ENCODE results near the gene PARD6G. TPM values are rescaled to one million over a fixed set of nuclear protein-coding genes. Genes with fewer than 3 reads are reported as not detected.
A peak's percentile ranks its signal among the peaks of the same experiment; 100 is the strongest.

The PARD6G gene
- total and polyA plus RNA-seq, 7 donors = 1.2 to 13.0 (median 7.8) TPM; not detected in 1

DNA sequence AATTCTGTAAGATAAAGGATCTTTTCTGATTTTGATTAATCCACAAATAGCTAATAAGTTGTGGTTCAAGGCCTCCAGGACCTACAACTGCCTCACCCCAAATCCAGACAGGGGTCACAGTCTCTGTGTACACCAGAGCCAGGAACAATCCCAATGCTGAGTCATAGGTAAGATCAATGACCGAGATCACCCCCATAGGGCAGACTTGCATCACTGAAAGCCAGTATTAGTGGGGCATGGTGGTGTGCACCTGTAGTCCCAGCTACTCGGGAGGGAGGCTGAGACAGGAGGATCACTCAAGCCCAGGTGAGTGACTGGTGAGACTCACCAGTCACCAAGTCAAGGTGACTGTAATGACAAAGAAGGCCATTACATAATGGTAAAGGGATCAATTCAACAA is 12.9 kb downstream of the PARD6G start:
- Histone ChIP-seq H3K27me3 (no peaks in the 10 kb centered on the region), H3K4me3 (no peak overlapping the region), H3K27ac (no peak overlapping the region), H3K36me3 (no peaks in the 10 kb centered on the region), H3K4me1 (no peaks in the 10 kb centered on the region), H3K9me3 (no peaks in the 10 kb centered on the region)
- intact Hi-C loops (cut with DNase I) = no loop called here
- TF ChIP-seq POLR2A (IDR thresholded peaks at IDR 0.05) = no peak
- no peak for TF ChIP-seq EP300 (IDR thresholded peaks at IDR 0.05)
- TF ChIP-seq POLR2AphosphoS5 (IDR thresholded peaks at IDR 0.05) = no peak
- DNase-seq = no peak
- 86 to 94% methylated on average over 2 of the region's 2 CpGs for WGBS, 2 donors

DNA sequence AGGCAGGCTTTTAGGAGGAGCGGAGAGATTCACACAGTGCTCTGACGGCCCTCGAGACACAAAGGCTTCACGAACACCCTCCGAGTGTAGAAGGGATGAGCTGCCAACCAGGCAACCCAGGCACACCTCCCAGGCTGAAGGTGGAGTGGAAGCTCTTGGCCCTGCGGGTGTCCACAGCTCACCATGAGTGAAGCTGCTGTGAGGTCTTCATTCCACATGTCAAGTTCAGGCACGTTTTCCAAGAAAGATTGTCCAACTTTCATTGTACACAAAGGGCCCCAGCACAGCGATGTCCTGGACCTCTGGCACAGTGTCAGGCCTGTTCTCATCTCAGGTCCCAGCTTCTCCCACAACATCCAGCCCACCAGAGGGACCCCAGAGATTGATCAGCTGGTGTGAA is 13.4 kb downstream of the PARD6G start:
- Histone ChIP-seq H3K27me3 (no peaks in the 10 kb centered on the region), H3K27ac (no peak overlapping the region), H3K4me3 (no peak overlapping the region), H3K9me3 (no peaks in the 10 kb centered on the region), H3K4me1 (no peaks in the 10 kb centered on the region), H3K36me3 (no peaks in the 10 kb centered on the region)
- 85 to 86% methylated on average over 8 of the region's 8 CpGs for WGBS, 2 donors
- peak; percentile 33 for DNase-seq
- intact Hi-C loops (cut with DNase I) = no loop called here
- TF ChIP-seq POLR2A (IDR thresholded peaks at IDR 0.05) (no peak), EP300 (IDR thresholded peaks at IDR 0.05) (no peak), POLR2AphosphoS5 (IDR thresholded peaks at IDR 0.05) (no peak)
- TF ChIP-seq, protein P1, sequence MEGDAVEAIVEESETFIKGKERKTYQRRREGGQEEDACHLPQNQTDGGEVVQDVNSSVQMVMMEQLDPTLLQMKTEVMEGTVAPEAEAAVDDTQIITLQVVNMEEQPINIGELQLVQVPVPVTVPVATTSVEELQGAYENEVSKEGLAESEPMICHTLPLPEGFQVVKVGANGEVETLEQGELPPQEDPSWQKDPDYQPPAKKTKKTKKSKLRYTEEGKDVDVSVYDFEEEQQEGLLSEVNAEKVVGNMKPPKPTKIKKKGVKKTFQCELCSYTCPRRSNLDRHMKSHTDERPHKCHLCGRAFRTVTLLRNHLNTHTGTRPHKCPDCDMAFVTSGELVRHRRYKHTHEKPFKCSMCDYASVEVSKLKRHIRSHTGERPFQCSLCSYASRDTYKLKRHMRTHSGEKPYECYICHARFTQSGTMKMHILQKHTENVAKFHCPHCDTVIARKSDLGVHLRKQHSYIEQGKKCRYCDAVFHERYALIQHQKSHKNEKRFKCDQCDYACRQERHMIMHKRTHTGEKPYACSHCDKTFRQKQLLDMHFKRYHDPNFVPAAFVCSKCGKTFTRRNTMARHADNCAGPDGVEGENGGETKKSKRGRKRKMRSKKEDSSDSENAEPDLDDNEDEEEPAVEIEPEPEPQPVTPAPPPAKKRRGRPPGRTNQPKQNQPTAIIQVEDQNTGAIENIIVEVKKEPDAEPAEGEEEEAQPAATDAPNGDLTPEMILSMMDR (IDR thresholded peaks at IDR 0.05) = no peak

DNA sequence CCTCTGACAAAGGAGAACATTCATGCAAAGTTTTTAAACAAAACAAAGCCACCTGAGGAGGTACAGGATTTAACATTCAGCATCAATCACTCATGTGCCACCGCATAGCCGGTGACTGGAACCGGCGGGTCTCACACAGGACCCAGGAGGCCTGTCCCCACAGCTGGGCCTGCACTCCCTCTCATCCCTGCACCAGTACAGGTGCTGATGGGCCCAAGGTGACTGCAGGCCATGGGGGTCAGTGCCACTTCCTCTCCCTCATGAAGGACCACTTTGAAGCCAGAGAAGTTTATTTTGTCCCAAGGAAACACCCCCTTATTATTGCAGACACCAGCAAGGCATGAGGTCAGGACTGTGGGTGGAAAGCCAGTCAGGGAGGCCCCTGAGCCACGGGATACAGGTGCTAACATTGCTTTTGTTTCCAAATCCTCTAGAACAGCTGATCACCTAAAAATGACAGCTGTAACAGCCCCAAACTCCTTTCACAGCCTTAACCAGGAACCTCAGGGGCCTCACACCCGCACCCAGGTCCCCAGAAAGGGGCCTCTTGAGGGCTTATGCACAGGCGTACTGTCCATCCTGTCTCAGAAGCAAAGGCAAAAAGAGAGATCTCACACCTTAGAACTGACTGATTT is 14.0 kb downstream of the PARD6G start:
- H3K27ac ChIP-seq = no peak overlapping the region
- TF ChIP-seq EP300 (IDR thresholded peaks at IDR 0.05) = no peak
- H3K36me3 ChIP-seq = no peaks in the 10 kb centered on the region
- WGBS, 2 donors = 87% methylated on average over 7 of the region's 7 CpGs
- H3K27me3 ChIP-seq = no peaks in the 10 kb centered on the region
- intact Hi-C loops (cut with DNase I) = no loop called here
- H3K4me3 ChIP-seq = no peak overlapping the region
- DNase-seq = peak; percentile 37
- H3K9me3 ChIP-seq = no peaks in the 10 kb centered on the region
- no peaks in the 10 kb centered on the region for H3K4me1 ChIP-seq

DNA sequence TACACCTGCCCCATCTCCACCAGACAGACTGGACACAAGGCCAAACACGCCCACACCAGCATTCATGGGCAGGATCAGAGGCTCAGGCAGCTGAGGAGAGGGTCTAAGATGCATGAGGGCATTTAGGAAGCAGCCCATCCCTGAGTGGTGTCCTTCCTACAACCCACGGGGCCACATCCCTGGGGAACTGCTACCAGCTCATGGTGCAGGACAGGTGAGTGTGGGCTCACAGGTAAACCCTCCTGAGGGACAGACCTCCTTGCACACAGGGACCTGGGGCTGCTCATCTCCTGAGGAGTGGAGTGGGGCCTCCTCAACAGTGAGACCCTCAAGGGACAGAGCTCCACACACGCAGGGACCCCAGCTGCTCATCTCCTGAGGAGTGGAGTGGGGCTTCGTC is 14.6 kb downstream of the PARD6G start:
- DNase-seq = peak; percentile 41
- 88 to 90% methylated on average over 4 of the region's 4 CpGs for WGBS, 2 donors
- intact Hi-C loops (cut with DNase I) = no loop called here
- Histone ChIP-seq H3K36me3 (no peaks in the 10 kb centered on the region), H3K27me3 (no peaks in the 10 kb centered on the region), H3K4me3 (no peak overlapping the region), H3K9me3 (no peaks in the 10 kb centered on the region), H3K27ac (no peak overlapping the region), H3K4me1 (no peaks in the 10 kb centered on the region)
- no peak for TF ChIP-seq POLR2AphosphoS5 (IDR thresholded peaks at IDR 0.05)

DNA sequence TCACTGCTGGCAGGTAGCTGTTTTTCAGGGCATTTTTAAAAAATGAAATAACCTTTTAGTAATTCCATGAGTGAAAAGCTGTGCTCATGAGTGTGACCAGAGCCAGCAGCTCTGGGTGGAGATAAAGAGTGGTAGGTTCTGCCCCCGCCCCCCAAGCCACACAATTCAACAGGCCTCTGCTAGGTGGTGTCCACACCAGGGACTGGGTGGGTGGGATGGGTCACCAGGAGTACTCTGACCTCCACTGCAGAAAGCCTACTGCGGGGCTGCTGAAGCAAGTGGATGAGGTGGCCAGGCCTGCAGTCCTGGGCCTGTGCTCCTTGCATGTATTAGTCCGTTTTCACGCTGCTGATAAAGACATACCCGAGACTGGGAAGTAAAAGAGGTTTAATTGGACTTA is 15.3 kb downstream of the PARD6G start:
- Histone ChIP-seq H3K27me3 (no peaks in the 10 kb centered on the region), H3K4me3 (no peak overlapping the region), H3K36me3 (no peaks in the 10 kb centered on the region), H3K4me1 (no peaks in the 10 kb centered on the region), H3K27ac (no peak overlapping the region), H3K9me3 (no peaks in the 10 kb centered on the region)
- peak; percentile 40 for DNase-seq
- intact Hi-C loops (cut with DNase I) = no loop called here
- 90 to 92% methylated on average over 5 of the region's 5 CpGs for WGBS, 2 donors
- TF ChIP-seq EP300 (IDR thresholded peaks at IDR 0.05) (no peak), POLR2A (IDR thresholded peaks at IDR 0.05) (no peak), POLR2AphosphoS5 (IDR thresholded peaks at IDR 0.05) (no peak)
- TF ChIP-seq, protein P1 (IDR thresholded peaks at IDR 0.05) = no peak

DNA sequence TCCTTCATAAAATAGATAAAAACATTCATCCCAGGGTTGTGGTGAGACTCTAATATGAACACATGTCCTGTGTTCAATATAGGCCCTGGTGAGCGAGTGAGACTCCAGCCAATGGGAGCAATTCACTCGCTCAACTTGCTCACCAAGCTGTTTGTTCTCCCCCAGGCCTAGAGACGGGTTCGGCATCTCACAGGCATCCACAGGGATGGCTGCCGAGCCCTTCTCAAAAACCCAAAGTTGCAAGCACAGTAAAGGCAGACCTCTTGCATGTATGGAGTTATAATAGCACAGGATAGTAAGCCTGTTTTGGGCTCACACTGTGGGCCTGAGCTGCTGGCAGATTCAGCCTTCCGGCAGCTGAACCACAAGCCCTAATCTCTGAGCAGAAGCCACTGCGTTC is 15.7 kb downstream of the PARD6G start:
- WGBS, 2 donors = 94 to 96% methylated on average over 7 of the region's 7 CpGs
- Histone ChIP-seq H3K27ac (no peak overlapping the region), H3K4me3 (no peak overlapping the region), H3K4me1 (no peaks in the 10 kb centered on the region), H3K36me3 (no peaks in the 10 kb centered on the region), H3K27me3 (no peaks in the 10 kb centered on the region), H3K9me3 (no peaks in the 10 kb centered on the region)
- intact Hi-C loops (cut with DNase I) = no loop called here
- TF ChIP-seq POLR2A (IDR thresholded peaks at IDR 0.05) (no peak), EP300 (IDR thresholded peaks at IDR 0.05) (no peak), POLR2AphosphoS5 (IDR thresholded peaks at IDR 0.05) (no peak)
- TF ChIP-seq, protein P1 (IDR thresholded peaks at IDR 0.05) = no peak
- DNase-seq = peak; percentile 11

All from sigmoid colon (tissue), 7 donors.